Gastrocnemius medialis (tissue), 4 donors: ENCODE data around the gene PAM16. TPM values are rescaled to one million over a fixed set of nuclear protein-coding genes. Genes with fewer than 3 reads are reported as not detected.

Experiments
- ATAC-seq, 2 donors: fragments of 150-250 bp; one replicate each; pipeline ENCODE4 v1.9.1; 2016
- DNase-seq, 2 donors: peaks; one replicate each; pipeline ENCODE4 v3.0.0-alpha.2; 2019
- H3K27ac ChIP-seq, 4 donors: fragments of 200-600 bp; sonication (generic); 1 replicate in 1 of 4; 2 replicates in 3 of 4; pipeline ENCODE4 v1.5.1; 2016 to 2018; ENCODE audit warnings: mild to moderate bottlenecking in 2 of 4, moderate library complexity in 1 of 4
- H3K27me3 ChIP-seq, 3 donors: fragments of 200-600 bp; sonication (generic) in 2 of 3; 1 replicate in 1 of 3; 2 replicates in 2 of 3; pipeline versions ENCODE4 v1.5.1 to v1.6.0; 2016 to 2019; ENCODE audit warnings: mild to moderate bottlenecking in 1 of 3, moderate library complexity in 1 of 3
- H3K36me3 ChIP-seq, 2 donors: fragments of 200-600 bp; sonication (generic) in 1 of 2; one replicate each; pipeline ENCODE4 v1.5.1; 2017 to 2018
- H3K4me1 ChIP-seq, 2 donors: fragments of 200-600 bp; sonication (generic) in 1 of 2; one replicate each; pipeline ENCODE4 v1.5.1; 2016 to 2017; ENCODE audit warnings: mild to moderate bottlenecking in 2 of 2
- H3K4me3 ChIP-seq, 4 donors: fragments of 200-600 bp; sonication (generic) in 3 of 4; 1 replicate in 1 of 4; 2 replicates in 3 of 4; pipeline ENCODE4 v1.5.1; 2016 to 2019; ENCODE audit warnings: mild to moderate bottlenecking in 2 of 4
- H3K9me3 ChIP-seq, 3 donors: fragments of 200-600 bp; sonication (generic) in 2 of 3; 1 replicate in 1 of 3; 2 replicates in 2 of 3; pipeline ENCODE4 v1.5.1; 2016 to 2019
- POLR2A ChIP-seq, 2 donors: fragments of 450-650 bp; IDR thresholded peaks; one replicate each; pipeline ENCODE4 v1.6.1; 2017; ENCODE audit warnings: antibody characterized with exemption in 2 of 2, mild to moderate bottlenecking in 2 of 2, moderate library complexity in 2 of 2
- in situ Hi-C, 4 donors: fragments of 200-750 bp; cut with MboI; loops; one replicate each; pipeline versions ENCODE4 v1.15.0 to v1.8.0; 2017; ENCODE audit warnings: low sequenced_read_pairs in 4 of 4
- intact Hi-C: fragments of 100-400 bp; cut with DNase I; formaldehyde crosslinking; loops from one replicate; pipeline ENCODE4 v1.15.1; 2023; ENCODE audit warnings: low total_unique reads
- total RNA-seq, 4 donors: library from RNA; depleted of rRNA; stranded (reverse); fragments of >200 nt; gene quantifications; one replicate each; pipeline versions ENCODE4 v1.1.0 to v1.2.3, GENCODE V29; 2016
- TF ChIP-seq, protein P1 (sequence below), 5 experiments: fragments of 450-650 bp in 3 of 5; fragments of 200-600 bp in 2 of 5; sonication (generic) in 2 of 5; IDR thresholded peaks in 4 of 5; conservative IDR thresholded peaks in 1 of 5; 1 replicate in 4 of 5; 2 replicates in 1 of 5; pipeline ENCODE4 v1.5.1; 2016 to 2019; ENCODE audit warnings: antibody characterized with exemption in 5 of 5, mild to moderate bottlenecking in 3 of 5, moderate library complexity in 3 of 5

Gene PAM16
- total RNA-seq, 4 donors from 2014 or later, result 112 to 174 (median 132) TPM

DNA sequence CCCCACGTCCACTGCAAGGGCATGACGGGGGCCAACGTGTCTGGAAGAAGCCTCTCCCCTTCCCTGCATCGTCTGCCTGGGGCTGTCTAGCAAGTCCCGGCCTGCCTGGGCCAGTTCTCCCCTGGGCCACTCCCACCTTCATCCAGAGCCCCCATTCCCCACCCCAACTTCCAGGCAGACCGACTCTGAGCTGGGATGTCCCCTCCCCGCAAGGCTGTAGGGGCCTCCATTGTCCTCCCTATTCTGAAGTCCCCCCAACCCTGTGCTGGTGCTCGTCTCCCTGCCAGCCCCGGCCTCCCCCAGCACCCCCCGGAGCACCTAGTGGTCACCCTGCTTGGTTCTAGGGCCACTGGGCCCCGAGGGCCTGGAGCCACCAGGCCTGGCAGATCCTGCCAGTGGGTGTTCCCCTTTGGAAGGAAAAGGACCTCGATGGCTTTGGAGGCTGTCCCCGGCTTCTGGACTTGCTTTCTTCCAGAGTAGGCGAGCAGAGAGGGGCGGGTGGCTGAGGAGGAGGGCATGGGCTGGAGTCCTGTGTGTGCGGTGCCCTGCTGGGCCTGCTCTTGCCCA lies 30.5 kb downstream of the PAM16 start:
- H3K9me3 ChIP-seq, result no peaks in the 10 kb centered on the region
- DNase-seq, result no peak
- no peak for ATAC-seq
- no peak for TF ChIP-seq POLR2A (IDR thresholded peaks at IDR 0.05)
- TF ChIP-seq, protein P1, sequence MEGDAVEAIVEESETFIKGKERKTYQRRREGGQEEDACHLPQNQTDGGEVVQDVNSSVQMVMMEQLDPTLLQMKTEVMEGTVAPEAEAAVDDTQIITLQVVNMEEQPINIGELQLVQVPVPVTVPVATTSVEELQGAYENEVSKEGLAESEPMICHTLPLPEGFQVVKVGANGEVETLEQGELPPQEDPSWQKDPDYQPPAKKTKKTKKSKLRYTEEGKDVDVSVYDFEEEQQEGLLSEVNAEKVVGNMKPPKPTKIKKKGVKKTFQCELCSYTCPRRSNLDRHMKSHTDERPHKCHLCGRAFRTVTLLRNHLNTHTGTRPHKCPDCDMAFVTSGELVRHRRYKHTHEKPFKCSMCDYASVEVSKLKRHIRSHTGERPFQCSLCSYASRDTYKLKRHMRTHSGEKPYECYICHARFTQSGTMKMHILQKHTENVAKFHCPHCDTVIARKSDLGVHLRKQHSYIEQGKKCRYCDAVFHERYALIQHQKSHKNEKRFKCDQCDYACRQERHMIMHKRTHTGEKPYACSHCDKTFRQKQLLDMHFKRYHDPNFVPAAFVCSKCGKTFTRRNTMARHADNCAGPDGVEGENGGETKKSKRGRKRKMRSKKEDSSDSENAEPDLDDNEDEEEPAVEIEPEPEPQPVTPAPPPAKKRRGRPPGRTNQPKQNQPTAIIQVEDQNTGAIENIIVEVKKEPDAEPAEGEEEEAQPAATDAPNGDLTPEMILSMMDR (IDR thresholded peaks at IDR 0.05 in 4 of 5, conservative IDR thresholded peaks at IDR 0.05 in 1 of 5), result no peak
- peak overlapping the region; percentile 45 to 79 (median 70) for H3K27ac ChIP-seq
- H3K4me3 ChIP-seq, result no peak overlapping the region
- intact Hi-C loops, result no loop called here
- in situ Hi-C loops, result no loop called here
- peaks cover 24 to 54% of the 10 kb centered on the region in 2 donors for H3K4me1 ChIP-seq
- peaks cover 4 to 11% (median 8%) of the 10 kb centered on the region in 3 donors for H3K27me3 ChIP-seq
- no peaks in the 10 kb centered on the region for H3K36me3 ChIP-seq

DNA sequence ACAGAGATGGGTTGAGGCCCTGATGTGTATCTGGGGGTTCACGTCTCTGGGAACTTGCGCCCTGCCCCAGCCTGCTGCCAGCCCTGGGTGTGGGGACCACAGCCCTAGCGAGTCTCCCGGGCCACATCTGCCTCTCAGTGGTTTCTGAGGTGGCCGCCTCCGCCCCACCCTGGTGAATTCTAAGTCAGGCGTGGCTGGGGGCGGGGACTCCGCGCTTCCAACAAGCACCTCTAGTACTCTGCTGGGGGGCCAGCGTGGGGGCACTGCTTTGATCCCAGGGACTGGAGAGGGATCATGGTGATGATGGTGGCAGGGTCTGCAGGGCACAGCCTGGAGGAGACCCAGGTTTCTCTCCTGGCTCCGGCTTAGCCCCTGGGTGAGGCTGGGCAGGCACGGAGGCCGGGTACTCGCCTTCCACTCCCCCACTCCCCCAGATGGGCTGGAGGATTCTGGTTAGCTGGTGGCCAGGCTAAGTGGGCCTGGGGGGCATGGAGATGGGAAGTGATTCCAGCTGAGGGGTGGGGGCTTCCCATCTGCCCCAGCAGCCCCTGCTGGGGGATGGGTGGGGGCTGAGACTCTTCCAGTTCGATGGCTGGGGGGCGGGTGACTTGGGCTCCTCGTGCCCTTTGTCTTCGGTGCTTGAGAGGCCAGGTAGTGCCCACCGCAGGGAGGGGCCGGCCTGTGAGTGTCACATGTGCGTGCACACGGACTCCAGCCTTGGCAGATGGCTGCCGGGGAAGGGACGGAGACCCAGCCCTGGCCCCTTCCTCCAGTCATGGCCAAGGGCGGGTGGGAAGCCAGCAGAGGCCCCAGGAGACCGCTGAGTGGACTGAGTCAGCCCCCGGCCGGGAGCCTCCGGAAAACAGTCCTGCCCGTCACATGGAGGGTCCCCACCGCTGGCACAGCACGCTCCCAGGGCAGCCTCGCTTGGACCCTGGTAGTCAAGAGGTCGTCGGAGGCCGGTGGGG lies 31.4 kb downstream of the PAM16 start:
- H3K36me3 ChIP-seq, result no peaks in the 10 kb centered on the region
- TF ChIP-seq, protein P1 (IDR thresholded peaks at IDR 0.05 in 4 of 5, conservative IDR thresholded peaks at IDR 0.05 in 1 of 5), result no peak
- TF ChIP-seq POLR2A (IDR thresholded peaks at IDR 0.05), result no peak
- H3K9me3 ChIP-seq, result no peaks in the 10 kb centered on the region
- peaks cover 7 to 17% (median 13%) of the 10 kb centered on the region in 3 donors for H3K27me3 ChIP-seq
- DNase-seq (no peak), ATAC-seq (no peak)
- intact Hi-C loops, result no loop called here
- peak overlapping the region; percentile 45 to 79 (median 70) for H3K27ac ChIP-seq
- in situ Hi-C loops, result no loop called here
- H3K4me1 ChIP-seq, result peaks cover 26 to 57% of the 10 kb centered on the region in 2 donors
- H3K4me3 ChIP-seq, result no peak overlapping the region

DNA sequence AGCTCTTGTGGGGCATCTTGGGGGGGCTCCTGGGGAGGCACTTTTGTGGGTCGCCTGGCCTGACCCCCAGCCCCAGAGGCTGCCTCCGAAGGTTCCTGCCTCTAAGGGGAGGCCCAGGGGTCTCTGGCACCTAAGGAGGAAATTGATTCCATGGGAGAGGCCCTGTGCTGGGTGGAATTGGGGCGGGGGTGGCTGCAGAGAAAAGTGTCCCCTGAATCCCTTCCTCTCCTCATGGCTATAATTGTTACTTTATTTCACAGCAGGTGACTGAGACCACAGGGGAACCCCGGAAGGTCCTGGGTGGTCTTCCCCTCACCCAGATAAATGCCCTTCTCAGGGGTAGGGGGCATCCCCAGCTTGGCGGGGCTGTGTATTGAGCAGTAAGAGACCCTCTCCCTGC lies 32.2 kb downstream of the PAM16 start:
- TF ChIP-seq, protein P1 (IDR thresholded peaks at IDR 0.05 in 4 of 5, conservative IDR thresholded peaks at IDR 0.05 in 1 of 5), result no peak
- TF ChIP-seq POLR2A (IDR thresholded peaks at IDR 0.05), result no peak
- Histone ChIP-seq H3K27me3 (peaks cover 14 to 24% (median 21%) of the 10 kb centered on the region in 3 donors), H3K36me3 (no peaks in the 10 kb centered on the region), H3K27ac (peak overlapping the region; percentile 65 to 79 (median 74)), H3K9me3 (no peaks in the 10 kb centered on the region), H3K4me1 (peaks cover 19 to 61% of the 10 kb centered on the region in 2 donors), H3K4me3 (no peak overlapping the region)
- ATAC-seq, result no peak
- in situ Hi-C loops (no loop called here), intact Hi-C loops (no loop called here)
- DNase-seq, result no peak

DNA sequence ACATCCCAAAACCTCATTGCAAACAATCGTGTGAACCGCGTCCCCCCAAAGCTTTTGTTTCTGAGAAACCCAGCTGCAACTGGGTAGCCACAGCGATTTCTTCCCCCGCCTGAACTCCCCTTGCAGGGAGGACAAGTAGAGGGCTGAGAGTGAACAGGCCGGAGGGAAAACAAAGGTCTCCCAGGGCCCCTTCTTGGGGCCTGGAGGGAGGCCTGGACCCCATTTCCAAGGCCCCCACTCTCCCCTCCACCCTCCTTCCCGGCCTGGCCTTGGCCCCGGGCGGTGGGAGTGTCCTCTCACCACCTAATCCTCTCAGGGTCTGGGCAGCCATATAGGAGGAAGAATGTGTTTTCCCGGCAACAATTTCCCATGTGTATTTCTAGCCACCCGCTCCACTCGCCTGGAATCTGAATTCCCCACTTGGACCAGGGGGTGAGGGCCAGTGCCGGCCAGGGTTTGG lies 32.6 kb downstream of the PAM16 start:
- no peak for ATAC-seq
- intact Hi-C loops, result no loop called here
- Histone ChIP-seq H3K4me3 (no peak overlapping the region), H3K36me3 (no peaks in the 10 kb centered on the region), H3K27ac (peak overlapping the region; percentile 65 to 79 (median 74)), H3K27me3 (peaks cover 14 to 29% (median 26%) of the 10 kb centered on the region in 3 donors), H3K4me1 (peaks cover 14 to 61% of the 10 kb centered on the region in 2 donors), H3K9me3 (no peaks in the 10 kb centered on the region)
- no peak for TF ChIP-seq POLR2A (IDR thresholded peaks at IDR 0.05)
- TF ChIP-seq, protein P1 (IDR thresholded peaks at IDR 0.05 in 4 of 5, conservative IDR thresholded peaks at IDR 0.05 in 1 of 5), result no peak
- in situ Hi-C loops, result no loop called here
- no peak for DNase-seq
